ENCODE measurements around the gene UST. TPM values are rescaled to one million over a fixed set of nuclear protein-coding genes. Genes with fewer than 3 reads are reported as not detected.

Gene UST
- total and polyA plus RNA-seq, 2 experiments from 2014 or later, result 8.0 to 11.7 TPM

DNA sequence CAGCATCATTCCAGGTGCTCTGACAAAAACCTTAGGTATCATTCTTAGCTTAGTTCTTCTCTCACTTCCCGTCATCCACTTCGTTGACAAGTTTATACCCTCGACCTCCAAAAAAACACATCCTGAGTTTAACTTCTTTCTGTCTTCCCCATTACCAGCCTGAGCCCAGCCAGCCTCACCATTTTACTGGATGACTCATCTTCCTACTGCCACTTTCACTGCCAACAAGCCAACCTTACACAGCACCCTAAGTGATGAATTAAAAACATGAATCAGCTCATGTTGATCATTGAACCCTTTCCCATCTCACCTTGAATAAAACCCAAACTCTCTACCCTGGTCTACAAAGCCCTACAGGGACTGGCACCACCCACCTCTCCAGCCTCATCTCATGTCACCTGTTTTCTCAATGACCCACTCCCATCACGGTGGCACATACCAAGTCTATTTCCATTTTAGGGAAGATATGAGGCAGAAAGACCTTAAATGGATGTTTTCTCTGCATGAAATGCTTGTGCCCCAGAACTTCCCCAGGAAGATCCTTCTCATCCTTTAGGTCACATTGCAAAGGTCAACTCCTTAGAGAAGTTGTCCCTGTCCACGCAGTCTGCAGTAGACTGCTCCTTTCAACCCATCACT, 9.9 kb upstream of the UST start:
- no peaks in the 10 kb centered on the region for H3K27me3 ChIP-seq
- DNase-seq (ENCODE audit: low spot score), result no peak
- TF ChIP-seq EZH2 (IDR thresholded peaks at IDR 0.05; ENCODE audit: borderline replicate concordance) (no peak), CTCF (IDR thresholded peaks at IDR 0.05; ENCODE audit: poor library complexity) (no peak), EZH2phosphoT487 (IDR thresholded peaks at IDR 0.05; ENCODE audit: low read depth, severe bottlenecking, unreplicated experiment) (no peak)
- no peak overlapping the region for H3K27ac ChIP-seq
- H3K36me3 ChIP-seq (replicated peaks; ENCODE audit: insufficient read depth, low read depth), result no peaks in the 10 kb centered on the region
- no peak overlapping the region for H3K4me2 ChIP-seq
- H3K9me2 ChIP-seq (replicated peaks; ENCODE audit: insufficient read depth), result no peaks in the 10 kb centered on the region
- H2AFZ ChIP-seq, result no peak overlapping the region
- no peaks in the 10 kb centered on the region for H4K20me1 ChIP-seq (ENCODE audit: insufficient read depth, poor library complexity, severe bottlenecking)
- H3K9me3 ChIP-seq (ENCODE audit: low read depth), result no peaks in the 10 kb centered on the region
- 93% methylated on average over 5 of the region's 5 CpGs for WGBS (ENCODE audit: low lambda C conversion rate, missing lambda C conversion rate)
- H3K4me1 ChIP-seq (ENCODE audit: insufficient read depth), result no peaks in the 10 kb centered on the region
- no peak overlapping the region for H3K4me3 ChIP-seq
- H3K79me2 ChIP-seq, result no peaks in the 10 kb centered on the region

GRCh38 chr6:148737806-148738205, 9.0 kb upstream of the UST start:
- 99% methylated on average over 4 of the region's 4 CpGs for WGBS (ENCODE audit: low lambda C conversion rate, missing lambda C conversion rate)
- TF ChIP-seq CTCF (IDR thresholded peaks at IDR 0.05; ENCODE audit: poor library complexity) (no peak), EZH2phosphoT487 (IDR thresholded peaks at IDR 0.05; ENCODE audit: low read depth, severe bottlenecking, unreplicated experiment) (no peak)
- no peak for DNase-seq (ENCODE audit: low spot score)

GRCh38 chr6:148738946-148739821, 7.6 kb upstream of the UST start:
- TF ChIP-seq EZH2 (IDR thresholded peaks at IDR 0.05; ENCODE audit: borderline replicate concordance), result no peak
- no peak for TF ChIP-seq CTCF (IDR thresholded peaks at IDR 0.05; ENCODE audit: poor library complexity)
- TF ChIP-seq EZH2phosphoT487 (IDR thresholded peaks at IDR 0.05; ENCODE audit: low read depth, severe bottlenecking, unreplicated experiment), result no peak
- H3K4me2 ChIP-seq, result no peak overlapping the region
- no peak for DNase-seq (ENCODE audit: low spot score)

More at GRCh38 chr6:148737806-148738205, 9.0 kb upstream of the UST start:
- Histone ChIP-seq H3K79me2 (no peaks in the 10 kb centered on the region), H3K4me3 (no peak overlapping the region), H4K20me1 (ENCODE audit: insufficient read depth, poor library complexity, severe bottlenecking) (no peaks in the 10 kb centered on the region), H3K4me1 (ENCODE audit: insufficient read depth) (no peaks in the 10 kb centered on the region), H2AFZ (no peak overlapping the region), H3K27ac (no peak overlapping the region), H3K9me3 (ENCODE audit: low read depth) (no peaks in the 10 kb centered on the region), H3K36me3 (replicated peaks; ENCODE audit: insufficient read depth, low read depth) (no peaks in the 10 kb centered on the region), H3K27me3 (no peaks in the 10 kb centered on the region), H3K9me2 (replicated peaks; ENCODE audit: insufficient read depth) (no peaks in the 10 kb centered on the region), H3K4me2 (no peak overlapping the region)

More at GRCh38 chr6:148738946-148739821, 7.6 kb upstream of the UST start:
- Histone ChIP-seq H3K9me3 (ENCODE audit: low read depth) (no peaks in the 10 kb centered on the region), H3K4me1 (ENCODE audit: insufficient read depth) (no peaks in the 10 kb centered on the region), H3K9me2 (replicated peaks; ENCODE audit: insufficient read depth) (no peaks in the 10 kb centered on the region), H4K20me1 (ENCODE audit: insufficient read depth, poor library complexity, severe bottlenecking) (no peaks in the 10 kb centered on the region), H2AFZ (no peak overlapping the region), H3K4me3 (no peak overlapping the region), H3K27me3 (no peaks in the 10 kb centered on the region), H3K36me3 (replicated peaks; ENCODE audit: insufficient read depth, low read depth) (no peaks in the 10 kb centered on the region), H3K79me2 (no peaks in the 10 kb centered on the region), H3K27ac (no peak overlapping the region)
- 98% methylated on average over 14 of the region's 14 CpGs for WGBS (ENCODE audit: low lambda C conversion rate, missing lambda C conversion rate)
